C4-2B (cell line): Measurements from ENCODE around the gene CCL15.

ENCODE experiments used
- CTCF ChIP-seq: fragments of 450-650 bp; conservative IDR thresholded peaks from 2 replicates; pipeline ENCODE4 v1.5.1; 2017; ENCODE audit warnings: mild to moderate bottlenecking
- ZFX ChIP-seq: fragments of 450-650 bp; IDR thresholded peaks from 2 replicates; pipeline ENCODE4 v1.6.1; 2017

GRCh38 chr17:36016555-36016954, 15.2 kb upstream of the CCL15 start:
- TF ChIP-seq CTCF (no peak), ZFX (no peak)
